ENCODE measurements around the gene MTOR.

MTOR gene

GRCh38 chr1:11196945-11197344, 65.4 kb downstream of the MTOR start:
- H3K9me3 ChIP-seq (replicated peaks in 1 of 11), result no peaks in the 10 kb centered on the region
- H3K36me3 ChIP-seq, result peaks cover 96 to 100% (median 99%) of the 10 kb centered on the region in 11 experiments
- no peak for TF ChIP-seq Cebpa-rat (IDR thresholded peaks at IDR 0.05)
- H3K27ac ChIP-seq, result no peak overlapping the region
- H3K9ac ChIP-seq, result no peak overlapping the region
- no peaks in the 10 kb centered on the region for H3K27me3 ChIP-seq
- H3K4me3 ChIP-seq, result no peak overlapping the region
- H4K20me1 ChIP-seq, result peaks cover 0 to 51% (median 25%) of the 10 kb centered on the region in 11 experiments; a peak in 14 of 22 replicates
- peaks cover 0 to 10% (median 0%) of the 10 kb centered on the region in 10 experiments; a peak in 1 of 20 replicates for H3K4me1 ChIP-seq
- no peak overlapping the region for H3K4me2 ChIP-seq

- Histone ChIP-seq H3K4me2 (no peak overlapping the region), H4K20me1 (peaks cover 0 to 72% (median 33%) of the 10 kb centered on the region in 11 experiments; a peak in 15 of 22 replicates), H3K4me1 (no peaks in the 10 kb centered on the region), H3K27ac (no peak overlapping the region), H3K4me3 (no peak overlapping the region), H3K9me3 (replicated peaks in 1 of 11) (no peaks in the 10 kb centered on the region), H3K27me3 (no peaks in the 10 kb centered on the region), H3K36me3 (peaks cover 98 to 100% (median 100%) of the 10 kb centered on the region in 11 experiments), H3K9ac (no peak overlapping the region)
- TF ChIP-seq Cebpa-rat (IDR thresholded peaks at IDR 0.05), result no peak
Observed at GRCh38 chr1:11194407-11195176, 67.8 kb downstream of the MTOR start.

- no peak overlapping the region for H3K4me3 ChIP-seq
- no peaks in the 10 kb centered on the region for H3K4me1 ChIP-seq
- H3K36me3 ChIP-seq, result peaks cover 95 to 100% (median 100%) of the 10 kb centered on the region in 11 experiments
- no peak overlapping the region for H3K9ac ChIP-seq
- peaks cover 0 to 84% (median 42%) of the 10 kb centered on the region in 11 experiments; a peak in 15 of 22 replicates for H4K20me1 ChIP-seq
- H3K9me3 ChIP-seq (replicated peaks in 1 of 11), result no peaks in the 10 kb centered on the region
- no peak for TF ChIP-seq Cebpa-rat (IDR thresholded peaks at IDR 0.05)
- no peak overlapping the region for H3K27ac ChIP-seq
- no peaks in the 10 kb centered on the region for H3K27me3 ChIP-seq
- no peak overlapping the region for H3K4me2 ChIP-seq
Observed at GRCh38 chr1:11193376-11193775, 69.0 kb downstream of the MTOR start.

GRCh38 chr1:11188858-11189451, 73.4 kb downstream of the MTOR start, which contains the start of gene ANGPTL7:
Gene ANGPTL7, plus strand, starts transcription at chr1:11189355. Its CDS starts 225 bp downstream, at chr1:11189580.
- H3K27ac ChIP-seq, result no peak within 1 kb of the TSS
- no peaks in the 10 kb centered on the region for H3K9me3 ChIP-seq (replicated peaks in 1 of 11)
- H3K4me1 ChIP-seq, result no peaks in the 10 kb centered on the region
- no peak within 1 kb of the TSS for H3K4me3 ChIP-seq
- no peak within 1 kb of the TSS for H3K9ac ChIP-seq
- H3K4me2 ChIP-seq, result no peak within 1 kb of the TSS
- no peak for TF ChIP-seq Cebpa-rat (IDR thresholded peaks at IDR 0.05)
- peaks cover 84 to 100% (median 95%) of the 10 kb centered on the region in 11 experiments for H3K36me3 ChIP-seq
- H4K20me1 ChIP-seq, result peaks cover 0 to 63% (median 36%) of the 10 kb centered on the region in 11 experiments; a peak in 14 of 22 replicates
- no peaks in the 10 kb centered on the region for H3K27me3 ChIP-seq

GRCh38 chr1:11188381-11188780, 74.0 kb downstream of the MTOR start:
- no peaks in the 10 kb centered on the region for H3K9me3 ChIP-seq (replicated peaks in 1 of 11)
- no peak overlapping the region for H3K9ac ChIP-seq
- H3K4me3 ChIP-seq, result no peak overlapping the region
- no peak for TF ChIP-seq Cebpa-rat (IDR thresholded peaks at IDR 0.05)
- H3K4me2 ChIP-seq, result no peak overlapping the region
- H3K36me3 ChIP-seq, result peaks cover 83 to 100% (median 95%) of the 10 kb centered on the region in 11 experiments
- no peaks in the 10 kb centered on the region for H3K4me1 ChIP-seq
- no peak overlapping the region for H3K27ac ChIP-seq
- peaks cover 0 to 57% (median 31%) of the 10 kb centered on the region in 11 experiments; a peak in 14 of 22 replicates for H4K20me1 ChIP-seq
- H3K27me3 ChIP-seq, result no peaks in the 10 kb centered on the region

GRCh38 chr1:11187931-11188330, 74.4 kb downstream of the MTOR start:
- Histone ChIP-seq H3K4me1 (no peaks in the 10 kb centered on the region), H3K27ac (no peak overlapping the region), H3K4me2 (no peak overlapping the region), H3K9ac (no peak overlapping the region), H3K4me3 (no peak overlapping the region), H4K20me1 (peaks cover 0 to 54% (median 27%) of the 10 kb centered on the region in 11 experiments; a peak in 13 of 22 replicates), H3K27me3 (no peaks in the 10 kb centered on the region), H3K36me3 (peaks cover 82 to 100% (median 95%) of the 10 kb centered on the region in 11 experiments), H3K9me3 (replicated peaks in 1 of 11) (no peaks in the 10 kb centered on the region)
- TF ChIP-seq Cebpa-rat (IDR thresholded peaks at IDR 0.05), result no peak

- Histone ChIP-seq H3K36me3 (peaks cover 82 to 100% (median 95%) of the 10 kb centered on the region in 11 experiments), H3K4me1 (no peaks in the 10 kb centered on the region), H3K27ac (no peak overlapping the region), H3K9me3 (replicated peaks in 1 of 11) (no peaks in the 10 kb centered on the region), H3K4me3 (no peak overlapping the region), H3K4me2 (no peak overlapping the region), H3K9ac (no peak overlapping the region), H3K27me3 (no peaks in the 10 kb centered on the region), H4K20me1 (peaks cover 0 to 55% (median 24%) of the 10 kb centered on the region in 11 experiments; a peak in 13 of 22 replicates)
- no peak for TF ChIP-seq Cebpa-rat (IDR thresholded peaks at IDR 0.05)
Observed at GRCh38 chr1:11187494-11187893, 74.9 kb downstream of the MTOR start.

- H3K4me3 ChIP-seq, result no peak overlapping the region
- H3K4me1 ChIP-seq, result no peaks in the 10 kb centered on the region
- no peak overlapping the region for H3K4me2 ChIP-seq
- H3K27ac ChIP-seq, result no peak overlapping the region
- H3K9ac ChIP-seq, result no peak overlapping the region
- H3K9me3 ChIP-seq (replicated peaks in 1 of 11), result no peaks in the 10 kb centered on the region
- H3K36me3 ChIP-seq, result peaks cover 81 to 100% (median 94%) of the 10 kb centered on the region in 11 experiments
- peaks cover 0 to 52% (median 22%) of the 10 kb centered on the region in 11 experiments; a peak in 13 of 22 replicates for H4K20me1 ChIP-seq
- no peak for TF ChIP-seq Cebpa-rat (IDR thresholded peaks at IDR 0.05)
- H3K27me3 ChIP-seq, result no peaks in the 10 kb centered on the region
Observed at GRCh38 chr1:11187000-11187399, 75.4 kb downstream of the MTOR start.

- H3K27me3 ChIP-seq, result no peaks in the 10 kb centered on the region
- no peak for TF ChIP-seq Cebpa-rat (IDR thresholded peaks at IDR 0.05)
Observed at GRCh38 chr1:11184973-11185372, 77.4 kb downstream of the MTOR start.

More at GRCh38 chr1:11184973-11185372, 77.4 kb downstream of the MTOR start:
- H3K4me3 ChIP-seq, result no peak overlapping the region
- peaks cover 82 to 100% (median 93%) of the 10 kb centered on the region in 11 experiments for H3K36me3 ChIP-seq
- no peaks in the 10 kb centered on the region for H3K4me1 ChIP-seq
- H4K20me1 ChIP-seq, result peaks cover 0 to 49% (median 19%) of the 10 kb centered on the region in 11 experiments; a peak in 15 of 22 replicates
- H3K9ac ChIP-seq, result no peak overlapping the region
- H3K4me2 ChIP-seq, result no peak overlapping the region
- no peak overlapping the region for H3K27ac ChIP-seq
- no peaks in the 10 kb centered on the region for H3K9me3 ChIP-seq (replicated peaks in 1 of 11)

Measured in BLaER1 treated with 17β-estradiol and CSF1 and Interleukin-3, amounts not matched to agents 10 nM and 100 nM (cell line).